ENCODE results near the gene RALGAPA2. TPM values are rescaled to one million over a fixed set of nuclear protein-coding genes. Genes with fewer than 3 reads are reported as not detected.

RALGAPA2 gene
- total RNA-seq, 1 experiment from 2014 or later, result 13.4 TPM

DNA sequence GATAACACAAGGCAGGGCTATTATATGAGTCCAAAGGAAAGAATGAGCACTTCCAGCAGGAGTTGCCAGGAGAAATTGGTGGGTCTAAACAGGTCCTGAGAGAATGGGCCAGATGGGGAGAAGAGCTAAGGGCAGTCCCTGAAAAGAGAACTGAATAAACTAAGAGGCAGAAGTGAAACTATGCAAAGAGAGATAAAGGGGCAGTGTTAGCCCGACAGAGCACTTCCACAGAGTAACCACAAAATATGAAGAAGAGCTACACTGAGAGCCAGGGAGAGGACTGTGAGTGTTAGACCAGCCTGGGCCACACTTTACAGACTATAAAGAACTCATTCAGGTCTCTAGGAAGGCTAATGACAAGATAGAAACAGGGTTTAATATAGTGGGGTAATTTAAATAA, 43.8 kb downstream of the RALGAPA2 start:
- no peaks in the 10 kb centered on the region for H3K36me3 ChIP-seq (ENCODE audit: control insufficient read depth, insufficient read depth, low read length)
- POLR2A ChIA-PET, result interaction anchor here (0.7 kb wide), 1 partner anchor 12 kb away, joined by 3 read pairs; no protein-coding TSS in a partner anchor
- no peaks in the 10 kb centered on the region for H3K9me3 ChIP-seq (ENCODE audit: control insufficient read depth, insufficient read depth, low read depth, low read length)
- TF ChIP-seq, protein P1, sequence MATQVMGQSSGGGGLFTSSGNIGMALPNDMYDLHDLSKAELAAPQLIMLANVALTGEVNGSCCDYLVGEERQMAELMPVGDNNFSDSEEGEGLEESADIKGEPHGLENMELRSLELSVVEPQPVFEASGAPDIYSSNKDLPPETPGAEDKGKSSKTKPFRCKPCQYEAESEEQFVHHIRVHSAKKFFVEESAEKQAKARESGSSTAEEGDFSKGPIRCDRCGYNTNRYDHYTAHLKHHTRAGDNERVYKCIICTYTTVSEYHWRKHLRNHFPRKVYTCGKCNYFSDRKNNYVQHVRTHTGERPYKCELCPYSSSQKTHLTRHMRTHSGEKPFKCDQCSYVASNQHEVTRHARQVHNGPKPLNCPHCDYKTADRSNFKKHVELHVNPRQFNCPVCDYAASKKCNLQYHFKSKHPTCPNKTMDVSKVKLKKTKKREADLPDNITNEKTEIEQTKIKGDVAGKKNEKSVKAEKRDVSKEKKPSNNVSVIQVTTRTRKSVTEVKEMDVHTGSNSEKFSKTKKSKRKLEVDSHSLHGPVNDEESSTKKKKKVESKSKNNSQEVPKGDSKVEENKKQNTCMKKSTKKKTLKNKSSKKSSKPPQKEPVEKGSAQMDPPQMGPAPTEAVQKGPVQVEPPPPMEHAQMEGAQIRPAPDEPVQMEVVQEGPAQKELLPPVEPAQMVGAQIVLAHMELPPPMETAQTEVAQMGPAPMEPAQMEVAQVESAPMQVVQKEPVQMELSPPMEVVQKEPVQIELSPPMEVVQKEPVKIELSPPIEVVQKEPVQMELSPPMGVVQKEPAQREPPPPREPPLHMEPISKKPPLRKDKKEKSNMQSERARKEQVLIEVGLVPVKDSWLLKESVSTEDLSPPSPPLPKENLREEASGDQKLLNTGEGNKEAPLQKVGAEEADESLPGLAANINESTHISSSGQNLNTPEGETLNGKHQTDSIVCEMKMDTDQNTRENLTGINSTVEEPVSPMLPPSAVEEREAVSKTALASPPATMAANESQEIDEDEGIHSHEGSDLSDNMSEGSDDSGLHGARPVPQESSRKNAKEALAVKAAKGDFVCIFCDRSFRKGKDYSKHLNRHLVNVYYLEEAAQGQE (IDR thresholded peaks at IDR 0.05; ENCODE audit: insufficient read depth in 1 of 2, low read depth in 2 of 2, low read length in 1 of 2), result no peak
- TF ChIP-seq, protein P2, sequence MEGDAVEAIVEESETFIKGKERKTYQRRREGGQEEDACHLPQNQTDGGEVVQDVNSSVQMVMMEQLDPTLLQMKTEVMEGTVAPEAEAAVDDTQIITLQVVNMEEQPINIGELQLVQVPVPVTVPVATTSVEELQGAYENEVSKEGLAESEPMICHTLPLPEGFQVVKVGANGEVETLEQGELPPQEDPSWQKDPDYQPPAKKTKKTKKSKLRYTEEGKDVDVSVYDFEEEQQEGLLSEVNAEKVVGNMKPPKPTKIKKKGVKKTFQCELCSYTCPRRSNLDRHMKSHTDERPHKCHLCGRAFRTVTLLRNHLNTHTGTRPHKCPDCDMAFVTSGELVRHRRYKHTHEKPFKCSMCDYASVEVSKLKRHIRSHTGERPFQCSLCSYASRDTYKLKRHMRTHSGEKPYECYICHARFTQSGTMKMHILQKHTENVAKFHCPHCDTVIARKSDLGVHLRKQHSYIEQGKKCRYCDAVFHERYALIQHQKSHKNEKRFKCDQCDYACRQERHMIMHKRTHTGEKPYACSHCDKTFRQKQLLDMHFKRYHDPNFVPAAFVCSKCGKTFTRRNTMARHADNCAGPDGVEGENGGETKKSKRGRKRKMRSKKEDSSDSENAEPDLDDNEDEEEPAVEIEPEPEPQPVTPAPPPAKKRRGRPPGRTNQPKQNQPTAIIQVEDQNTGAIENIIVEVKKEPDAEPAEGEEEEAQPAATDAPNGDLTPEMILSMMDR (IDR thresholded peaks at IDR 0.05), result no peak
- TF ChIP-seq SIN3A (IDR thresholded peaks at IDR 0.05; ENCODE audit: borderline replicate concordance, insufficient read depth, low read depth, low read length) (no peak), POLR2AphosphoS5 (IDR thresholded peaks at IDR 0.05; ENCODE audit: low read depth, low read length) (no peak), TCF7L2 (IDR thresholded peaks at IDR 0.05; ENCODE audit: low read depth, low read length) (no peak)
- H3K4me3 ChIP-seq (ENCODE audit: low read depth in 2 of 2, low read length in 2 of 2), result no peak overlapping the region
- H3K27me3 ChIP-seq (ENCODE audit: control insufficient read depth, insufficient read depth, low read length), result no peaks in the 10 kb centered on the region
- H3K4me1 ChIP-seq (ENCODE audit: control insufficient read depth, insufficient read depth, low read length), result no peaks in the 10 kb centered on the region
- no TSS peak for BruUV-seq (replicated peaks)
- DNase-seq (ENCODE audit: low read depth, low spot score) (no peak), ATAC-seq (no peak)
- H3K27ac ChIP-seq (ENCODE audit: low read length), result no peak overlapping the region
- CTCF ChIA-PET, result no interaction called here
- intact Hi-C loops (cut with micrococcal nuclease; ENCODE audit: unreplicated experiment) (no loop called here), in situ Hi-C loops (cut with HindIII; ENCODE audit: low pct_unique_long_range_greater_than_20kb, low sequenced_read_pairs) (no loop called here)

DNA sequence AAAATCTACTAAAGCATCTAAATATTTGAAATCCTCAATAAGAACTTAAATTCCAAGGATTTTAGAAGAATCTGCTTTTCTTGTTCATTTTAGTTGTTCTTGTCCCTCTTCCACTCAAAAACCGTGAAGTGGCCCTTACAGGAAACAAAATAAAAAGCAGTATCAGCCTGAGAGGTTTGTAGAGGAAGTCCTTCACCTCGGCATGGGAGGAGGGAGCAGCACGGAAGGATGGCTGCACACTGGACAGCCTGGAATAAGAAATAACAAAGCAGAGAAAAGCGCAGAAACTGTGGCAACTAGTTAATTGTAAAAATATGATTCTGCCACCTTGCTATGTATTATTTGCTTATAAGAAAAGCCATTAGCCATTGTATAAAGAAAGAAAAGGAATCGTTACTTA, 46.1 kb downstream of the RALGAPA2 start:
- in situ Hi-C loops (cut with HindIII; ENCODE audit: low pct_unique_long_range_greater_than_20kb, low sequenced_read_pairs), result no loop called here
- Histone ChIP-seq H3K4me3 (ENCODE audit: low read depth in 2 of 2, low read length in 2 of 2) (no peak overlapping the region), H3K27ac (ENCODE audit: low read length) (no peak overlapping the region), H3K36me3 (ENCODE audit: control insufficient read depth, insufficient read depth, low read length) (no peaks in the 10 kb centered on the region), H3K9me3 (ENCODE audit: control insufficient read depth, insufficient read depth, low read depth, low read length) (no peaks in the 10 kb centered on the region), H3K27me3 (ENCODE audit: control insufficient read depth, insufficient read depth, low read length) (no peaks in the 10 kb centered on the region), H3K4me1 (ENCODE audit: control insufficient read depth, insufficient read depth, low read length) (no peaks in the 10 kb centered on the region)
- CTCF ChIA-PET, result no interaction called here
- no peak for DNase-seq (ENCODE audit: low read depth, low spot score)
- no peak for TF ChIP-seq SIN3A (IDR thresholded peaks at IDR 0.05; ENCODE audit: borderline replicate concordance, insufficient read depth, low read depth, low read length)
- TF ChIP-seq TCF7L2 (IDR thresholded peaks at IDR 0.05; ENCODE audit: low read depth, low read length), result no peak
- no peak for TF ChIP-seq POLR2AphosphoS5 (IDR thresholded peaks at IDR 0.05; ENCODE audit: low read depth, low read length)
- TF ChIP-seq, protein P2 (IDR thresholded peaks at IDR 0.05), result no peak
- TF ChIP-seq, protein P1 (IDR thresholded peaks at IDR 0.05; ENCODE audit: insufficient read depth in 1 of 2, low read depth in 2 of 2, low read length in 1 of 2), result no peak
- intact Hi-C loops (cut with micrococcal nuclease; ENCODE audit: unreplicated experiment), result no loop called here
- no TSS peak for BruUV-seq (replicated peaks)
- ATAC-seq, result no peak
- POLR2A ChIA-PET, result no interaction called here

All from Panc1 (cell line).